ENCODE data around the gene SRGAP2.
"Not testable (repeated sequence)": the region's sequence is repeated elsewhere in the genome, so short reads cannot be mapped to it uniquely, and the experiment has no call there.

The SRGAP2 gene

GRCh38 chr1:206226886-206227285 is 23.5 kb downstream of the SRGAP2 start:
- not testable (repeated sequence) for H3K4me1 ChIP-seq (ENCODE audit: control insufficient read depth in 1 of 2, insufficient read depth in 2 of 2, low read length in 2 of 2); H3K27me3 ChIP-seq (ENCODE audit: insufficient read depth, low read length); H3K18ac ChIP-seq (ENCODE audit: low read length); H3K4me2 ChIP-seq (ENCODE audit: low read length); H4K91ac ChIP-seq (ENCODE audit: low read depth, low read length); H4K12ac ChIP-seq (ENCODE audit: low read depth, low read length); H2BK120ac ChIP-seq (ENCODE audit: insufficient read depth, low read length, poor library complexity); H2BK12ac ChIP-seq (ENCODE audit: low read length); H3K9me3 ChIP-seq (ENCODE audit: insufficient read depth, low read depth, low read length); H3K27ac ChIP-seq (ENCODE audit: low read depth, low read length); H3K9ac ChIP-seq (ENCODE audit: low read length); H4K8ac ChIP-seq (ENCODE audit: low read depth, low read length); H3K79me2 ChIP-seq (ENCODE audit: control insufficient read depth, insufficient read depth, low read length, poor library complexity); H2BK5ac ChIP-seq (ENCODE audit: low read depth, low read length, poor library complexity); H2AFZ ChIP-seq (ENCODE audit: insufficient read depth, low read length, poor library complexity); H3K79me1 ChIP-seq (ENCODE audit: low read length); DNase-seq; H3K4ac ChIP-seq (ENCODE audit: low read depth, low read length); H3K14ac ChIP-seq (ENCODE audit: low read length); H2AK5ac ChIP-seq (ENCODE audit: low read length); H3K23ac ChIP-seq (ENCODE audit: low read length); H3K4me3 ChIP-seq (ENCODE audit: low read depth, low read length); H3K36me3 ChIP-seq (ENCODE audit: control insufficient read depth in 1 of 2, insufficient read depth in 2 of 2, low read length in 2 of 2)
- WGBS (ENCODE audit: extremely low coverage, insufficient coverage, insufficient read length): no CpG with 5 or more reads among the region's 5 CpGs

DNA sequence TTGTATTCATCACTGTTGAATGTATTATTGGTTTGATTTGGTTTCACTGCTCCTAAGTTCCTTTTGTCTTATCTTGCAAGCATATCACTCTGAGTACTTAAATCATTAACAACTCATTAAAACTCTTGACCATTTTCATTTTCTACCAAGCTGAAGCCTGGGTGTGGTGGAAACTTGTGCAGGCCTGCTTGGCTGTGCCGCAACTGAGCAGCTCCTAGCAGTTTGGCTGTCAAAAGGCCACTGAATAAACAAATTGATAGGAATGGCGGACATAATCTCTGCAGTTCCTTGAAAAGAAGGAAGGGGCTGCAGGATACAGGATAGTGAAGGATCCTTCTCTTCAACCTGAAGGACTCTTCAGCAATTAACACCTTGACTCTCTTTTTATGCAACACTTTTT is 25.9 kb downstream of the SRGAP2 start:
- H3K79me2 ChIP-seq (ENCODE audit: control insufficient read depth, insufficient read depth, low read length, poor library complexity); DNase-seq; H3K27ac ChIP-seq (ENCODE audit: low read depth, low read length); H2AFZ ChIP-seq (ENCODE audit: insufficient read depth, low read length, poor library complexity); H4K91ac ChIP-seq (ENCODE audit: low read depth, low read length); H4K8ac ChIP-seq (ENCODE audit: low read depth, low read length); H3K9me3 ChIP-seq (ENCODE audit: insufficient read depth, low read depth, low read length); H3K27me3 ChIP-seq (ENCODE audit: insufficient read depth, low read length); H3K23ac ChIP-seq (ENCODE audit: low read length); H3K4me3 ChIP-seq (ENCODE audit: low read depth, low read length); H3K14ac ChIP-seq (ENCODE audit: low read length); H2AK5ac ChIP-seq (ENCODE audit: low read length); H3K4ac ChIP-seq (ENCODE audit: low read depth, low read length); H3K4me1 ChIP-seq (ENCODE audit: control insufficient read depth in 1 of 2, insufficient read depth in 2 of 2, low read length in 2 of 2); H3K79me1 ChIP-seq (ENCODE audit: low read length); H4K12ac ChIP-seq (ENCODE audit: low read depth, low read length); H3K9ac ChIP-seq (ENCODE audit: low read length); H3K4me2 ChIP-seq (ENCODE audit: low read length); H3K36me3 ChIP-seq (ENCODE audit: control insufficient read depth in 1 of 2, insufficient read depth in 2 of 2, low read length in 2 of 2); H2BK5ac ChIP-seq (ENCODE audit: low read depth, low read length, poor library complexity); H2BK12ac ChIP-seq (ENCODE audit: low read length); H2BK120ac ChIP-seq (ENCODE audit: insufficient read depth, low read length, poor library complexity); H3K18ac ChIP-seq (ENCODE audit: low read length): not testable (repeated sequence)
- WGBS (ENCODE audit: extremely low coverage, insufficient coverage, insufficient read length): no CpG with 5 or more reads among the region's 2 CpGs

DNA sequence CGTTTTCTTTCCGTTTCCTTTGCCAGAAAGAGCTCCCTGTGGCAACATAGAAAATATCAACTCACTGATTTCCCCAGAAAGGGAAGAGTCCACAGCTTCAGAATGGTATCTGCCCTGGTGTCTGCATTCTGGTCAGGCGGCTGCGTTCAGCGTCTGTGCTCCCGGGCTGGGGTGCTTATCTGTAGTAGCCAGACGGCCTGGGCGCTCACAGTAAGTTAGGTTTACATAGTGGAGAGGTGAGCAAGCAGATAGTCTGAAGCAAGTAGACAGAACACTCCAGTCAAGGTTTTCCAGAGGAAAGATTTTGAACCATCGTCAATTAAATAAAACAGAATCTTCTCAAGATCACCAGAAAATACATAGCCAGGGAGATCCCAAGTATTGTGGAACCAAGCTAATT is 28.6 kb downstream of the SRGAP2 start:
- H3K4me3 ChIP-seq (ENCODE audit: low read depth, low read length); H2BK120ac ChIP-seq (ENCODE audit: insufficient read depth, low read length, poor library complexity): not testable (repeated sequence)

DNA sequence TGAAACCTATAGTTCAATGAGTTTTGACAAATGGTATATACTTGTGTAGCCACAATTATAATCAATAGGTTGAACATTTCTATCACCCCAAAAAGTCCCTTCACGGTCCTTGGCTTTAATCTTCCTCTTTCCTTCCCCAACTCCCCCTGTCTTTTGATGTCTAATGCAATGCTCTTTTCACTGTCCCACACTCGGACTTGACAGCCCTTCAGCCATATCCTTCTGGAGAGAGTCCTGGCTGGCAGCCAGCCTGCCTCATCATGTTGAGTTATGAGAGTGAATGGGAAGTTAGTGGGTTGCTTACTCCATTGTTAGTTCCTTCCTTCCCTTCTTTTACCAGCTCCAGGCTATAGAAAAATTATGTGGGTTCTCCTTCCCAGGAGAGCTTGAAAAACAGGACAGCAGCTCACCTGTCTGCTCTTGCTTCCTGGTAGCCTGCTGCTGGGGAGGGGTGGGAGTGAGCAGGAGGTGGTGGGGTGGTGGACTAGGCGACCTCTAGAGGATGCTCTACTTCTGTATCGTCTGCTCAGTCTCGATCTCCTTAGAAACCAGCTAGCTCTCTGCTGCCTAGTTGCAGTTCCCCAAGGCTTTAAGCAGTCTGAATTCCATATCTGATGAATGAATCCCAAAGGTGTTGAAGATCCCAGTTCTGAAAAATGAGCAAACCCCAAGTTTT is 29.8 kb downstream of the SRGAP2 start:
- not testable (repeated sequence) for H3K4me1 ChIP-seq (ENCODE audit: control insufficient read depth in 1 of 2, insufficient read depth in 2 of 2, low read length in 2 of 2); H3K4me2 ChIP-seq (ENCODE audit: low read length); H4K8ac ChIP-seq (ENCODE audit: low read depth, low read length); DNase-seq; H3K4me3 ChIP-seq (ENCODE audit: low read depth, low read length); H2BK120ac ChIP-seq (ENCODE audit: insufficient read depth, low read length, poor library complexity); H3K4ac ChIP-seq (ENCODE audit: low read depth, low read length); H4K91ac ChIP-seq (ENCODE audit: low read depth, low read length); H2AK5ac ChIP-seq (ENCODE audit: low read length); H3K27ac ChIP-seq (ENCODE audit: low read depth, low read length); H3K79me1 ChIP-seq (ENCODE audit: low read length); H3K9ac ChIP-seq (ENCODE audit: low read length); H2AFZ ChIP-seq (ENCODE audit: insufficient read depth, low read length, poor library complexity); H2BK5ac ChIP-seq (ENCODE audit: low read depth, low read length, poor library complexity); H3K9me3 ChIP-seq (ENCODE audit: insufficient read depth, low read depth, low read length); H2BK12ac ChIP-seq (ENCODE audit: low read length); H3K23ac ChIP-seq (ENCODE audit: low read length); H3K14ac ChIP-seq (ENCODE audit: low read length); H3K18ac ChIP-seq (ENCODE audit: low read length); H4K12ac ChIP-seq (ENCODE audit: low read depth, low read length); H3K27me3 ChIP-seq (ENCODE audit: insufficient read depth, low read length); H3K79me2 ChIP-seq (ENCODE audit: control insufficient read depth, insufficient read depth, low read length, poor library complexity); H3K36me3 ChIP-seq (ENCODE audit: control insufficient read depth in 1 of 2, insufficient read depth in 2 of 2, low read length in 2 of 2)
- WGBS (ENCODE audit: extremely low coverage, insufficient coverage, insufficient read length): no CpG with 5 or more reads among the region's 5 CpGs

More for the DNA sequence above, 28.6 kb downstream of the SRGAP2 start:
- not testable (repeated sequence) for H3K4me2 ChIP-seq (ENCODE audit: low read length); H3K23ac ChIP-seq (ENCODE audit: low read length); H2BK12ac ChIP-seq (ENCODE audit: low read length); H4K12ac ChIP-seq (ENCODE audit: low read depth, low read length); H3K27ac ChIP-seq (ENCODE audit: low read depth, low read length); H3K14ac ChIP-seq (ENCODE audit: low read length); H3K79me1 ChIP-seq (ENCODE audit: low read length); H3K4me1 ChIP-seq (ENCODE audit: control insufficient read depth in 1 of 2, insufficient read depth in 2 of 2, low read length in 2 of 2); H3K27me3 ChIP-seq (ENCODE audit: insufficient read depth, low read length); H4K8ac ChIP-seq (ENCODE audit: low read depth, low read length); H3K18ac ChIP-seq (ENCODE audit: low read length); H4K91ac ChIP-seq (ENCODE audit: low read depth, low read length); H3K9me3 ChIP-seq (ENCODE audit: insufficient read depth, low read depth, low read length); H2AFZ ChIP-seq (ENCODE audit: insufficient read depth, low read length, poor library complexity); H3K4ac ChIP-seq (ENCODE audit: low read depth, low read length); H3K9ac ChIP-seq (ENCODE audit: low read length); H2AK5ac ChIP-seq (ENCODE audit: low read length); H3K79me2 ChIP-seq (ENCODE audit: control insufficient read depth, insufficient read depth, low read length, poor library complexity); H2BK5ac ChIP-seq (ENCODE audit: low read depth, low read length, poor library complexity); H3K36me3 ChIP-seq (ENCODE audit: control insufficient read depth in 1 of 2, insufficient read depth in 2 of 2, low read length in 2 of 2)
- DNase-seq: peak in 1 of 2 donors; percentile 12
- WGBS (ENCODE audit: extremely low coverage, insufficient coverage, insufficient read length): no CpG with 5 or more reads among the region's 9 CpGs

Data from trophoblast cell (in vitro differentiated cells and primary cell).